Neutrophil (primary cell): ENCODE results near the gene CDH13.

Source experiments
- H3K27ac ChIP-seq: fragments of 200-600 bp; sonication (generic); 2 replicates; pipeline ENCODE4 v1.5.1; 2016; ENCODE audit warnings: mild to moderate bottlenecking, moderate library complexity
- H3K27me3 ChIP-seq: fragments of 200-600 bp; sonication (generic); 2 replicates; pipeline ENCODE4 v1.6.0; 2016; ENCODE audit warnings: mild to moderate bottlenecking
- H3K36me3 ChIP-seq: fragments of 200-600 bp; sonication (generic); 2 replicates; pipeline ENCODE4 v1.5.1; 2017
- H3K4me1 ChIP-seq, 2 experiments: fragments of 200-600 bp in 1 of 2; sonication (generic) in 1 of 2; 1 replicate in 1 of 2; 2 replicates in 1 of 2; pipeline versions ENCODE4 v1.5.1 to v1.6.1; 2013 to 2016; ENCODE audit warnings: low read depth in 1 of 2, low read length in 1 of 2, mild to moderate bottlenecking in 1 of 2, moderate library complexity in 1 of 2; ENCODE audit not compliant: control insufficient read depth in 1 of 2, insufficient read depth in 1 of 2
- H3K4me3 ChIP-seq, 2 experiments: fragments of 200-600 bp in 1 of 2; sonication (generic) in 1 of 2; 1 replicate in 1 of 2; 2 replicates in 1 of 2; pipeline ENCODE4 v1.5.1; 2013 to 2016; ENCODE audit warnings: low read depth in 1 of 2, low read length in 1 of 2, mild to moderate bottlenecking in 1 of 2, moderate library complexity in 1 of 2
- H3K9me3 ChIP-seq: fragments of 200-600 bp; sonication (generic); 2 replicates; pipeline ENCODE4 v1.5.1; 2016
- TF ChIP-seq, protein P1 (sequence below): fragments of 200-600 bp; sonication (generic); IDR thresholded peaks from 2 replicates; pipeline ENCODE4 v1.5.1; 2016; ENCODE audit warnings: antibody characterized with exemption

The CDH13 gene

GRCh38 chr16:83269541-83269940 is 642.8 kb downstream of the CDH13 start:
- no peak overlapping the region for H3K27ac ChIP-seq
- no peaks in the 10 kb centered on the region for H3K9me3 ChIP-seq
- TF ChIP-seq, protein P1, sequence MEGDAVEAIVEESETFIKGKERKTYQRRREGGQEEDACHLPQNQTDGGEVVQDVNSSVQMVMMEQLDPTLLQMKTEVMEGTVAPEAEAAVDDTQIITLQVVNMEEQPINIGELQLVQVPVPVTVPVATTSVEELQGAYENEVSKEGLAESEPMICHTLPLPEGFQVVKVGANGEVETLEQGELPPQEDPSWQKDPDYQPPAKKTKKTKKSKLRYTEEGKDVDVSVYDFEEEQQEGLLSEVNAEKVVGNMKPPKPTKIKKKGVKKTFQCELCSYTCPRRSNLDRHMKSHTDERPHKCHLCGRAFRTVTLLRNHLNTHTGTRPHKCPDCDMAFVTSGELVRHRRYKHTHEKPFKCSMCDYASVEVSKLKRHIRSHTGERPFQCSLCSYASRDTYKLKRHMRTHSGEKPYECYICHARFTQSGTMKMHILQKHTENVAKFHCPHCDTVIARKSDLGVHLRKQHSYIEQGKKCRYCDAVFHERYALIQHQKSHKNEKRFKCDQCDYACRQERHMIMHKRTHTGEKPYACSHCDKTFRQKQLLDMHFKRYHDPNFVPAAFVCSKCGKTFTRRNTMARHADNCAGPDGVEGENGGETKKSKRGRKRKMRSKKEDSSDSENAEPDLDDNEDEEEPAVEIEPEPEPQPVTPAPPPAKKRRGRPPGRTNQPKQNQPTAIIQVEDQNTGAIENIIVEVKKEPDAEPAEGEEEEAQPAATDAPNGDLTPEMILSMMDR, result no peak
- no peaks in the 10 kb centered on the region for H3K36me3 ChIP-seq
- H3K4me3 ChIP-seq, result no peak overlapping the region
- no peaks in the 10 kb centered on the region for H3K27me3 ChIP-seq
- no peaks in the 10 kb centered on the region for H3K4me1 ChIP-seq

- Histone ChIP-seq H3K9me3 (no peaks in the 10 kb centered on the region), H3K27ac (no peak overlapping the region), H3K4me3 (no peak overlapping the region), H3K4me1 (no peaks in the 10 kb centered on the region), H3K36me3 (no peaks in the 10 kb centered on the region), H3K27me3 (no peaks in the 10 kb centered on the region)
- TF ChIP-seq, protein P1, result no peak
Observed at GRCh38 chr16:83270061-83270460, 643.3 kb downstream of the CDH13 start.

DNA sequence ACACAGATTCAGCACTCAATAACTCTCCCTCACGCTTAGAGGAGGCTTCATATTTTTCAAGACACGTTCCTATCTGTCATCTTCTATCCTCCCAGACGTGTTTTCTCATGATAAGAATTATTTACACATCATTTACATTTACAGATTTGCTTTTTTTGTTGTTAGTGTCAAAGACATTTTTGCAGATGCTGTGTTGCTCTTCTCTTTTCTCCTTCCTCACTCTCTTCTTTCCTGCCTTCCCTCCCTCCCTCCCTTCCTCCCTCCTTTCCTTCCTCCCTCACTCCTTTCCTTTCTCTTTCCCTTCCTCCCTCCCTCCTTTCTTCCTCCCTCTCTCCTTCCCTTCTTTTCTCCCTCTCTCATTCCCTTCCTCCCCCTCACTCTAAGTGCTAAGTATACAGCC is 643.9 kb downstream of the CDH13 start:
- no peaks in the 10 kb centered on the region for H3K27me3 ChIP-seq
- no peaks in the 10 kb centered on the region for H3K36me3 ChIP-seq
- TF ChIP-seq, protein P1, result no peak
- H3K4me3 ChIP-seq, result no peak overlapping the region
- H3K27ac ChIP-seq, result no peak overlapping the region
- no peaks in the 10 kb centered on the region for H3K4me1 ChIP-seq
- no peaks in the 10 kb centered on the region for H3K9me3 ChIP-seq

DNA sequence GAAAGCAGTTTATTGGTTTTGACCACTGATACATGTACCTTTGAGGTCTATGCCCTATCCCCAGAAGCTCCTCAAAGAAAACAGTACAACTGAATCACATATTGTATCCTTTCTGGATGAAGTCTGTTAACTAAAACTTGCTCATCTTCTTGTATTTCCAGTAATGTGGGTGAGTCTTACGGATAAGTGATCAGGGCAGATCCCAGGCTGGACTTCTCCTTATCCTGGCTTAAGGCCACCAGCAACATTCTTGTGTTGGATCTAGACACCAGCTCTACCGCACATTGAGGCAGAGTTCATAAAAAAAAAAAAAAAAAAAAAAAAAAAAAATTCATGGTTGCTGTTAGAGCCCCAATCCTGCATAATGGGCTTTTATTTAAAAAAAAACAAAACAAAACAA is 644.4 kb downstream of the CDH13 start:
- no peak overlapping the region for H3K4me3 ChIP-seq
- no peaks in the 10 kb centered on the region for H3K9me3 ChIP-seq
- TF ChIP-seq, protein P1, result no peak
- H3K27me3 ChIP-seq, result no peaks in the 10 kb centered on the region
- H3K4me1 ChIP-seq, result no peaks in the 10 kb centered on the region
- H3K27ac ChIP-seq, result no peak overlapping the region
- H3K36me3 ChIP-seq, result no peaks in the 10 kb centered on the region

DNA sequence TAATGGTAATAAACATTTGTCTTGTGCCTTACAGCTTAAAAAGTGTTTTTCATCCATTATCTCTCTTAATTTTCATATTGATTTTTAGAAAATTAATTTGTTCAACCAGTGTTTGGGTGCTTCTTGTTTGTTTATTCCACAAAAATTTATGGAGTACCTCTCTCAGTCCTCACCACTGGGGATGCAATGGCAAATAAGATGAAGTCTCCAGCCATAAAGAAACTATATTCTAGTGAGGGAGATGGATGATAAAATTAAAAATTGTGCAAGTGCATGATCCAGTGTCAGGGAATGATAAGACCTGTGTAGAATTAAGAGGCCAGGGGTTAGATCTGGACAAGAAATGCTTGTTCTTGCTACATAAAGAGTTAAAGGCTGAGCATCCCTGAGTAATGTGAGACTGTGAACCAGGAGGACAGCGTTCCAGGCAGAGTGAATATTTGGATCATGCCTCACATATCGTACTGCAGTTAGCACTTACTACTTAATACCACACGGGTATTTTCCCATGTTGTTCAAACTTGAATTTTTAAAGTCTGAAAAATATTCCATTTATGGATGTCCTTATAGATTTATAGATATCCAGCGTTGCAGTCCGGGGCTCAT is 645.3 kb downstream of the CDH13 start:
- Histone ChIP-seq H3K27me3 (no peaks in the 10 kb centered on the region), H3K4me3 (no peak overlapping the region), H3K36me3 (no peaks in the 10 kb centered on the region), H3K9me3 (no peaks in the 10 kb centered on the region), H3K4me1 (no peaks in the 10 kb centered on the region), H3K27ac (no peak overlapping the region)
- TF ChIP-seq, protein P1, result no peak

DNA sequence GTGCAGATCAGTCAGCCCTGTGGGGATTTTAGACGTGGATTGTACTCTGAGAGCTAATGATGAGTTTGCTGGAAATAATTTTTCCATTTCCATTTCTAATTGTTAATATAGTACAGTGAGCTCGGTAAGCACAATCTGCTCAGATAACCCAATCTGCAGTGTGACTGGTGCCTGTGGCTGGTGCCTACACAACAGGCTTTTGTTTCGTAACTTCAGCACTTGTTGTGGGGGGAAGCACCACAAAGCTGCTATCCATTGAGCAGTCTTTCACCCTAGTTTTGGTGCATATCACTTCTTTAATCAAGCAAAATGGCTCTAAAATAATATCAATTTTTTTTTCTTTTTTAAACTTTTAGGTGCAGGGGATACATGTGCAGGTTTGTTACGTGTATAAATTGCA is 646.1 kb downstream of the CDH13 start:
- Histone ChIP-seq H3K4me3 (no peak overlapping the region), H3K27ac (no peak overlapping the region), H3K9me3 (no peaks in the 10 kb centered on the region), H3K27me3 (no peaks in the 10 kb centered on the region), H3K36me3 (no peaks in the 10 kb centered on the region), H3K4me1 (no peaks in the 10 kb centered on the region)
- TF ChIP-seq, protein P1, result no peak
